Measurements from ENCODE around the gene SRGAP2. TPM values are rescaled to one million over a fixed set of nuclear protein-coding genes. Genes with fewer than 3 reads are reported as not detected.
"Not testable (repeated sequence)": the region's sequence is repeated elsewhere in the genome, so short reads cannot be mapped to it uniquely, and the experiment has no call there.

SRGAP2 gene
- total RNA-seq, 1 donor from 2014 or later: 49.2 TPM

GRCh38 chr1:206250953-206251681, 47.8 kb downstream of the SRGAP2 start:
- DNase-seq (ENCODE audit: low spot score): not testable (repeated sequence)

- DNase-seq (ENCODE audit: low spot score): not testable (repeated sequence)
Observed at GRCh38 chr1:206252680-206253335, 49.5 kb downstream of the SRGAP2 start.

Other genes with a start within 250 kb of the SRGAP2 start
- gene RAB7B, start 200.1 kb upstream of the SRGAP2 start, total RNA-seq: 18.7 TPM
- 105 TPM for gene CTSE, start 179.6 kb upstream of the SRGAP2 start, total RNA-seq
- 11.3 TPM for gene RHEX, start 150.4 kb upstream of the SRGAP2 start, total RNA-seq
- 0.40 TPM for gene AVPR1B, start 86.2 kb upstream of the SRGAP2 start, total RNA-seq
- gene FAM72A, start 702 bp upstream of the SRGAP2 start, total RNA-seq: 2.0 TPM